Stromal cell of bone marrow (primary cell): ENCODE data around the gene ID2.
A peak's percentile ranks its signal among the peaks of the same experiment; 100 is the strongest.

Experiments
- DNase-seq: peaks from one replicate; pipeline ENCODE4 v3.0.0-alpha.2; 2012; ENCODE audit warnings: low read depth

Gene ID2

DNA sequence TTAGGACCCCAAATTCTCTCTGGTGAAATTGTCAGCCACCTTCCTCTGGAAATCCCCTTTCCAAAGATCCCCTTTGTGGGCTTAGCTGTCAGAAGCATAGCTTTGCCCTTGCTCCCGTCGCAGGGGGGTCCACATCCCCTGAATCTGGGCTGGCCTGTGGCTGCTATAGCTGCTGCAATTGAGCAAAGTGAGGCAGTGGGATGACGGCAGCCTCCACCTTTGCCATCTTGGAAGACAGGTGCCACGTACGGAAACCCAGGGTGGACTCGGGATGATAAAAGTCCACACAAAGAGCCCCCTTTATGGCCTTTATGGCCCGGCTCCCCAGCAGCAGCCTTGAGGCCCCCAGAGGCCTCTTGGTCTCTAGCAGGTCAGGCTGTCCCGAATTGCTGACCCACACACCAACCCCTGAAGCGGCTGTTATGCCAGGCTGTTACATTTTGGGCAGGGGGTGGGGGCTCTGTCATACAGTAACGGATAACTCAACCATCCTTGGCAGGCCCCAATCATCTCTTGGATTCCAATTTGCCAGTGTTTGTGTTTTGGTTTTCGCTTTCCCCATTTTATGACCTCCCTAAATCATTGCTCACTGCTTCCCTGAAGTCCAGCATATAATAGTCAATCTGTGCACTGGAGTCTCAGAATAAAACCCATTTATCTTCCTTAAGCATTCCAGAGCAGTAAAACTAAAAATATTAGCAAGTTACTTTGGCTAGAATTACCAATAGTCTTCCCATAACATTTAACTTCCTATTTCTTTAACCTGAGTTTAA, 33.2 kb upstream of the ID2 start:
- no peak for DNase-seq

DNA sequence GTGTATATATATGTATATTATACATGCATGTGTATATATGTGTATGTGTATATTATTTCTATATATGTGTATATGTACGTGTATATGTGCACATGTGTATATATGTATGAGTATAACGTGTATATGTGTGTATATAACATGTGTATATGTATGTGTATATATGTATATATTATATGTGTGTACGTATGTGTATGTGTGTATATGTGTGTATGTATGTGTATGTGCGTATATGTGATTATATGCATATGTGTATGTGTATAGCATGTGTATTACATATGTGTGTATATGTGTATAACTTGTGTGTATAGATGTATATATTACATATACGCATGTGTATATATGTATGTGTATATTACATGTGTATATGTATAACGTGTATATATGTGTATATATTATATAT, 32.1 kb upstream of the ID2 start:
- DNase-seq, result no peak

DNA sequence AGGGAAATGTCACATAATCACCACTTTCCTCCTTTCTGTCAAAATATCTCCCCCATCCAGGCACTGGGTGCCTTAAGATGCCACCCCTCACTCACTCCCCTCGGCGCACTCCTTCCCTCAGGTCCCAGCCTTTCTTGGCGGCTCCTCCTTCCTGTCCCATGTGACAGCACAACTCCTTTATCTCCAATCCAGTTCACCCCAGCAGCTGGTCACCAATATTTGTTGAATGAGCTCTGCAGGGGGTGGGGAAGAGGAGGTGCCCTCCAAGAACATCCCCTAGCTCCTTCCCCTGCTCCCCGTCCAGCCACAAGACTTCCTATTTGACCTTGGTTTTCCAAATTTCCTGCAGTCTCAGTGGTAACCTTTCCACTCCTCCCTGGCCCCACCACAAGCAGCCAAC, 31.6 kb upstream of the ID2 start:
- no peak for DNase-seq

- no peak for DNase-seq
Measured at GRCh38 chr2:8652774-8653426, 29.0 kb upstream of the ID2 start.

DNA sequence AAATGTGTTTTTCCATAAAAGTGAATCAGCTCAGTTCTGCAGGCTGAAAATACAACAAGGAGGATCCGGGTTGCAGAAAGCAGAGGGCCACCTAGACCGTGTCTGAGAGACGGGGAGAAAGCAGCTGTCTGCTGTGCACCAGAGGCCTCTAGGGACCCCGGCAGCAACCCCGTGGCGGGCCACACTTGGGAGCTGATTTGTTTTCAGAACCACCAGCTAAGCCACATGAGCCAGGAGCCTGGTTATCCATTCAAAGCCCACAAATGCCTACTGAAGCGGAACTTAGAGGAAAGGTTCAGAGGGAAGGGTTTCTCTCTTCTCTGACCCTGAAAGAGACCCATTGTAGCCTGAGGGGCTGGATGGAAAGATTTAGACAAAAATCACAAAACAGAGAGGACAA, 28.4 kb upstream of the ID2 start:
- no peak for DNase-seq

DNA sequence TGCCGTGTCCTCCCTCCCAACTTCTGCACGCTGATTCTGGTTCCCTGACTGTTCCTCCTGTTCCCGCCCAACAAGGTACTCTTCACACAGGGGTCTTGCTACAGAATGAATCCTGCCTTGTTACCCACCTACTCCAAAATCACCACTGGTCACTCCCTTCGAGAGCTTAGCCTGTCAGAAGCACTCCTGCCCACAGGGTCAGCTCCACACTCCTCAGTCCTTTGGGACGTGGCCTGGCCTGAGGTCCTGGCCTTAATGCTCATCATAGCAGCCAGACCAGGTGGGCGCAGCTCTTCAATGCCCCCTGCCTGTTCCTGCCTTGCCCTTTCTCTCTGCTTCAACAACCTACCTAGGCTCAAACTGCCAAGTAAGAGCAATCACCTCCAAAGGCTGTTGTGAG, 27.8 kb upstream of the ID2 start:
- no peak for DNase-seq

GRCh38 chr2:8654483-8654882, 27.4 kb upstream of the ID2 start:
- no peak for DNase-seq

DNA sequence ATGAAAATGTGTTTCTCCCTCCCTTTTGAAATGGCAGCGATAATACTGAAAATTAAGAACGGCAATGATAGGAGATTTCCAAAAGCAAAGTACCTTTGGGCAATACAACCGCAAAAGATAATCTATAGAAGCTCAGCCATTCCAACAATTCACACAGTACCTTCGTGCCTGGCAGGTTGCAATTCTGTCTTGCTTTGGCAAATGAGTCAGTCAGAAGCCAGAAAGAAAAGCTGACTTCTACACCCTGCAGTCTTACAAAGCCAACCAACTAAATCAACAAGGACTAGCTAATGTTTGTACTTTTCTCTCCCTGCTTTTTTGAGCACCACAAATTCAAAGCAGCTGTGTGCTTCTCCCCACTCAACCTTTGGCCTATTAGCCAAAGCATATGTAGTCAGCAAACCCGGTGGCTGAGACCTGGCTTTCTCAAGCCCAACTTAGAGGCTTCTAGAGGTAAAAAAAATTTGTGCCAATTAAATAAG, 25.7 kb upstream of the ID2 start:
- DNase-seq, result peak; percentile 67

DNA sequence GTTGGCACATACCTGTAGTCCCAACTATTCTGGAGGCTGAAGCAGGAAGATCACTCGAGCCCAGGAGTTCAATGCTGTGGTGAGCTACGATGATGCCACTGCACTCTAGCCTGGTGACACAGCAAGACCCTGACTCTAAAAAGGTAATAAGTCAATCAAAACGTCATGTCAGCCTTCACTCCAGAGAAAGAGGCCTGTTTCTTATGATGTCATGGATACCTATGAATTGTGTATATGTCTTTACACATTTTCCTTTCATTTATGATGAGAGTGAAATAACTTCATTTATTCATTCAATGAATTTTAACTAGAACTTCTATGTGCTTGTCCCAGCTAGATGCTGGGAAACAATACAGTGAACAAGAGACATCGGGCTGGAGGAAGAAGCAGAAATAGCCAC, 25.0 kb upstream of the ID2 start:
- no peak for DNase-seq

DNA sequence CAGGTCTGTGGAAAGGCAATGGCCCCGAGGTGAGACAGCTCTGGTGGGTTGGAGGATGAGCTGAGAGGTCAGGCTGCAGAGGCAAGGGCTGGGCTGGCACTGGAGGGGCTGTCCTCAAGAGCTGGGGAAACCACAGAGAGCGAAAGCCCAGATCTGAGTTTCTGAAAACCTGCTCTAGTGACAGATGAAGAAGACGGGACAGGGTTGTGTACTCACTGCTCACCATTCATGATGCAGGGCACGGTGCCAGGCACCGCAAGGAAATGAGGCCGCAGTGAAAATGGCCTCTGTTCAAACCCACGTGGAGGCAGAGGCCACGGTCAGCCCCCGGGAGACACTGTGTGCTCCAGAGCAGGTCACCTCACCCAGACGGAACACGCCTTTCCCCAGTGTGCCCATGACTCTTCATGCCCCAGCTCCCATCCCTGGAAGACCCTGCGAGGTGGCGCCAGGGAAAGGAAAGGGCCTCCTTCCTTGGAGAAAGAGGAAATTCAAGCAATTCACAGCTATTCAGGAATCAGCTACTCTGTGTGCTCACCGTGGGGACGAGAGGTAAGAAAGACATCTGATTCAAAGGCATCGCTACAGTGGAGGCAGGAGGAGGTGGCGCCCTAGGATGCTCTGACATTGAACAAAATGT, 24.3 kb upstream of the ID2 start:
- no peak for DNase-seq

GRCh38 chr2:8658064-8658862, 23.6 kb upstream of the ID2 start:
- no peak for DNase-seq

DNA sequence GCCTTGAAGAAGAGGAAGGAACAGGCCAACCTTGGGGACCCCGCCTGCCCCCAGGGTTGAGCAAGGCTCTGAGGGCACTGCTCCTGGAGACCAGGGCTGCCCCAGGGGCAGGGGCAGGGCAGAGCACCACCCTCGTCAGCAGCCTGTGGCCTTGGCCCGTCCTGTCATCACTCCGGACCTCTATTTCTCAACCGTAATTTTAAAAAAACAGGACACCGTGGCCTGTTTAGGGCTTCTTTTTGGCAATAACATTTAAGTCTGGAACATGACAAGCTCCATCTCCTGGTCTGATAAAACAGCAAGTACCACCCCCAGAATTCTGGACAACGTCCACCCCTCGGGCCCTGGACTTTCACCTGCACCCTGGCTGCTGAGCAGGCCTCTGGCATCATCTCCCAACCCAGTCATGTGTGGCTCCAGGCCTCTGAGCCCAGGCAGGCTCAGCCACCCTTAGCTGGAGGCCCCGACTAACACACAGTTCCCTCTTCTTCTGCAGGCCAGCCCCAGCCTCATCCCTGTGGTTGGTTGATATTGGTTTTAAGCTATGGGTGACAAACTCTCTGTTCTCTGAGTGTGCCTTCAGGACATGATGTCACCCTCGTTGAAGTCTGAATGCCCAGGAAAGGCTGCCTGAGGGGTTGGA, 22.6 kb upstream of the ID2 start:
- no peak for DNase-seq

GRCh38 chr2:8659735-8660492, 21.9 kb upstream of the ID2 start:
- DNase-seq, result no peak

DNA sequence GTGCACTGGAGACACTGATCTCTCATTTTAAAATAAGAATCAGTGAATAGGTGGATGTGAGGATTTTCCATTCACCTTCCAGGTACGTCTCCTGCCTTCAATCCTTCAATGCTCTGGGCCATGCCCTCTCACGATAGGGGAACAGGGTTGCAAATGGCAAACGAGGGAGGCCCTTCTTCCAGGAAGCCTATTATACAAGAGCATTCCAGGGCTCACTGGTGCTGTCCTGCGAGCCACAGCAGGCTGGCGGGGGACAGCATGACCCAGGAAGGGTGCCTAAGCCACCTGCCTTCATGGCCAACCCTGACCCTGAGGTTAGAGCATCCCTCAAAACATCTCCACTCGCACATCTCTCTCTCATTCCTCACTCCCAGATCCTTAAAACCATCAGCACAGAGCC, 20.6 kb upstream of the ID2 start:
- no peak for DNase-seq

- DNase-seq, result no peak
Measured at GRCh38 chr2:8661736-8662135, 20.1 kb upstream of the ID2 start.

DNA sequence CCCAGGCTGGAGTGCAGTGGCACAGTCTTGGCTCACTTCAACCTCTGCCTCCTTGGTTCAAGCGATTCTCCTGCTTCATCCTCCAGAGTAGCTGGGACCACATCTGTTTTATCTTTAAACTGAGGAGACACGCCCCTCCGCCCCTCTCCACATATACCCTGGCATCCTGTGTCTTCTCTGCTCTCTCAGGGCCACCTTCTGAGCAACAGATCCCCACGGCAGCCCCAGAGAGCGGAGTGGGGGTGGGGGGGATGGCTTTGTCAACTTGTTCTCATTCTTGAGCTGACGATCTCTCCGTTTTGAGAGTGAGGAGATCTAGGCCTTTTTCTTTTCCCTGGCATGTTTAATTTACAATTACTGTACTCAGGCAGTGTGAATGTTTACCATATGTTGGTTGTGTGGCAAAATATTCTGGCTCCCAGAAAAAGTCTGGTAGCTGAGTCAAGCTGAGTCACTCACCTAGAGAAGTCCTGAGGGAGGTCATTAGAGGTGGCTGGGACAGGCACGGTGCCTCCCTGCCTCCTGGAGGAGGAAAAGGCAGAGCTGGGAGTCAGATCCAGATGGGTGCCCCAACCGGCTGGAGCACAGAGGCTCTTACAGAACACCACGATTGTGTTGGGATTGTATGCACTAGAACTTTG, 19.5 kb upstream of the ID2 start:
- DNase-seq, result no peak

GRCh38 chr2:8663997-8664396, 17.9 kb upstream of the ID2 start:
- no peak for DNase-seq

DNA sequence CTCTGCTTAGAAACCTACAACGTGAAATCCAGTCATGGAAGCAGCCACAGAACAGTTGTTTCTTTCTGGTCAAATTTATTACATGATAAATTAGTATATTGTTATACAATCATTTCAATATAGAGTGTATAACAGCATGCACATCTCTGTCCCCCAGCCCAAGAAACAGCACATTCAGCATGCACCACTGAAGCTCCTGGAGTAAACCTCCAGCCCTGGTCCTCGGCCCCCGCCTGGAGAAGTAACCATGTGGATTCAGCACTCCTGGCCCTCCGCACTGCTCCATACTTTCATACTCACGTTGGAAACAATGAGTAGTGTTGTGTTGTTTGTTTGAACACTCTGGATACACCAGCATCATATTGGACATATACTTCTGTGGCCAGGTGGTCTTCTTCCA, 15.3 kb upstream of the ID2 start:
- DNase-seq, result no peak

DNA sequence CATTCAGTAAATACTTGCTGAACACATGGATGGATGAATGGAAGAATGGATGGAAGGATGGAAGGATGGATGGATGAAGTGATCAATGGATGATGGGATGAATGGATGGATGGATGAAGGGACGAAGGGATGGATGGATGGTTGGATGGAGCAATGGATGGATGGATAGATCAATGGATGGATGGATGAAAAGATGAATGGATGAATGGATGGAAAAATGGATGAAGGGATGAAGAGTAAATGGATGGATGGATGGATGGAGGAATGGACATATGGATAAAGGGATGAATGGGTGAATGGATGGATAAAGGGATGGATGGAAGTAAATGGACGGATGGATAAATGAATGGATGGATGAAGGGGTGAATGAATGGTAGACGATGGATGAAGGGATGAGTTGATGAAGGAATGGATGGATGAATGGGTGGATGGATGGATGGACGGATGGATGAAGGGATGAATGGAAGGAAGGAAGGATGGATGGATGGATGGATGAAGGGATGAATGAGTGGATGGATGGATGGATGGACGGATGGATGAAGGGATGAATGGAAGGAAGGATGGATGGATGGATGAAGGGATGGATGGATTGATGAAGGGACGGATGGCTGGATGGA, 13.9 kb upstream of the ID2 start:
- DNase-seq, result no peak

DNA sequence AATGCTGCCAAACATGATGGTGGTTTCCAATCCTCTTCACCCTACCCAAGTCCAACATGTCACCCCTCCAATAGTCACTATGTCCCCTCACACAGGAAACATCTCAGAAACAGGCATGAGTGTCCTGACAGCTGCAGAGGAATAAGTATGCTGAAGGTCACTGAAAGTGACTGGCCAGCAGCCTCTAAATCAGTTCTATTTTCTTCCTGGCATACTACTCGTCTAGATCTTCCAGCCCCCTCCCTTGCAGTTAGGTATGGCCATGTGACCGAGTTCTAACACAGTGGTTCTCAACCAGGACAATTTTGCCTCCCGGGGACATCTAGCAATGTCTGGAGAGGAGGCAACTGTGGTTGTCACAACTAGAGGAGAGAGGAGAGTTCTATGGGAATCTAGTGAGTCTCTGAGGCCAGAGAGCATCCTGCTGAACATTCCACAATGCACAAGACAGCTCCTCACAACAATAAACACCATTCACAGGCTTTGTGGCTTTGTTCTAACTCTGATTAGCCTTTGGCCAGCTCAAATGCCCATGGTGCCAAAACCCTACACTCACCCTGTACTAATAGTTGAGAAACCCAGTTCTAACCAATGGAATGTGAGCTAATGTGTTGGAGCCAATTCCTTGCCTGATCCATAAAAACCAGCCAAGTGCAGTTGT, 12.6 kb upstream of the ID2 start:
- peak; percentile 80 for DNase-seq
